K562 (cell line): ENCODE measurements around the gene KCNH2. TPM values are rescaled to one million over a fixed set of nuclear protein-coding genes. Genes with fewer than 3 reads are reported as not detected.

Experiments used
- ATF1 ChIP-seq, 2 experiments: fragments of 450-650 bp in 1 of 2; IDR thresholded peaks; 2 replicates each; pipeline ENCODE4 v1.6.1; 2016; ENCODE audit warnings: missing compliant biosample characterization in 1 of 2, missing genetic modification characterization in 1 of 2
- CREM ChIP-seq: IDR thresholded peaks from 2 replicates; pipeline ENCODE4 v1.6.1; 2014; ENCODE audit warnings: antibody characterized with exemption, low read depth
- GABPB2 ChIP-seq: fragments of 250-450 bp; sonication (Bioruptor Pico); conservative IDR thresholded peaks from 2 replicates; pipeline ENCODE4 v1.5.1; 2021; ENCODE audit warnings: mild to moderate bottlenecking
- GATA2 ChIP-seq: sonication (generic); formaldehyde crosslinking; IDR thresholded peaks from 2 replicates; pipeline ENCODE4 v1.4.0; 2020; ENCODE audit warnings: mild to moderate bottlenecking, missing genetic modification reagents
- KHSRP ChIP-seq: fragments of 450-650 bp; IDR thresholded peaks from 2 replicates; pipeline ENCODE4 v1.6.1; 2017
- MXD1 ChIP-seq: fragments of 250-450 bp; sonication (Bioruptor Pico); IDR thresholded peaks from 2 replicates; pipeline ENCODE4 v1.8.0; 2021; ENCODE audit warnings: borderline replicate concordance, mild to moderate bottlenecking, moderate library complexity; ENCODE audit not compliant: poor library complexity, severe bottlenecking
- RBM14 ChIP-seq: fragments of 200-400 bp; formaldehyde crosslinking; IDR thresholded peaks from 2 replicates; pipeline ENCODE4 v1.6.1; 2018; ENCODE audit warnings: low read depth, mild to moderate bottlenecking, low read length, moderate library complexity, borderline replicate concordance; ENCODE audit not compliant: insufficient read depth
- STAT6 ChIP-seq: sonication (generic); formaldehyde crosslinking; IDR thresholded peaks from 2 replicates; pipeline ENCODE4 v1.8.1; 2023; ENCODE audit warnings: mild to moderate bottlenecking, missing genetic modification reagents
- THAP7 ChIP-seq: fragments of 250-450 bp; sonication (Bioruptor Pico); IDR thresholded peaks from 2 replicates; pipeline ENCODE4 v1.5.0; 2021
- ZNF551 ChIP-seq: fragments of 250-450 bp; sonication (Bioruptor Pico); IDR thresholded peaks from 2 replicates; pipeline ENCODE4 v1.5.0; 2021; ENCODE audit warnings: mild to moderate bottlenecking, moderate library complexity
- polyA plus RNA-seq, 8 experiments: library from polyadenylated mRNA; depleted of rRNA in 4 of 8; stranded (reverse) in 5 of 8; unstranded in 3 of 8; fragments of >200 nt; fragmentation: Nextera tagmentation in 2 of 8; fragmentation: Illumina TruSeq in 1 of 8; extraction: Ambion mirVana in 2 of 8; extraction: Trizol in 1 of 8; gene quantifications; 2 replicates each; pipeline versions ENCODE4 v1.2.1 to v1.2.3, GENCODE V29; 2011 to 2014; ENCODE audit warnings: inconsistent platforms in 1 of 8, missing spikeins in 1 of 8
- total RNA-seq, 7 experiments: library from RNA; depleted of rRNA in 6 of 7; stranded (reverse); fragments of >200 nt in 6 of 7; fragmentation: Illumina TruSeq in 2 of 7; extraction: Trizol in 2 of 7; gene quantifications; 2 replicates each; pipeline versions ENCODE4 v1.2.1 to v1.2.3, GENCODE V29; 2011 to 2021; ENCODE audit warnings: low replicate concordance in 1 of 7
- TF ChIP-seq, protein P1 (sequence below): fragments of 450-650 bp; IDR thresholded peaks from 2 replicates; pipeline ENCODE4 v1.6.1; 2017; ENCODE audit warnings: antibody characterized with exemption, mild to moderate bottlenecking
- TF ChIP-seq, protein P2 (sequence below): IDR thresholded peaks from 3 replicates; pipeline ENCODE4 v1.6.1; 2011; ENCODE audit warnings: borderline replicate concordance, mild to moderate bottlenecking, moderate library complexity; ENCODE audit not compliant: insufficient read length; ENCODE audit errors: extremely low read depth

The KCNH2 gene
- total and polyA plus RNA-seq, 9 of the 15 experiments (the other 6 are each of a cell fraction or from before 2014, with no cell fraction given): 18.1 to 368 (median 218) TPM

GRCh38 chr7:150959739-150960734, 18.1 kb downstream of the KCNH2 start (continued):
- TF ChIP-seq, protein P1, sequence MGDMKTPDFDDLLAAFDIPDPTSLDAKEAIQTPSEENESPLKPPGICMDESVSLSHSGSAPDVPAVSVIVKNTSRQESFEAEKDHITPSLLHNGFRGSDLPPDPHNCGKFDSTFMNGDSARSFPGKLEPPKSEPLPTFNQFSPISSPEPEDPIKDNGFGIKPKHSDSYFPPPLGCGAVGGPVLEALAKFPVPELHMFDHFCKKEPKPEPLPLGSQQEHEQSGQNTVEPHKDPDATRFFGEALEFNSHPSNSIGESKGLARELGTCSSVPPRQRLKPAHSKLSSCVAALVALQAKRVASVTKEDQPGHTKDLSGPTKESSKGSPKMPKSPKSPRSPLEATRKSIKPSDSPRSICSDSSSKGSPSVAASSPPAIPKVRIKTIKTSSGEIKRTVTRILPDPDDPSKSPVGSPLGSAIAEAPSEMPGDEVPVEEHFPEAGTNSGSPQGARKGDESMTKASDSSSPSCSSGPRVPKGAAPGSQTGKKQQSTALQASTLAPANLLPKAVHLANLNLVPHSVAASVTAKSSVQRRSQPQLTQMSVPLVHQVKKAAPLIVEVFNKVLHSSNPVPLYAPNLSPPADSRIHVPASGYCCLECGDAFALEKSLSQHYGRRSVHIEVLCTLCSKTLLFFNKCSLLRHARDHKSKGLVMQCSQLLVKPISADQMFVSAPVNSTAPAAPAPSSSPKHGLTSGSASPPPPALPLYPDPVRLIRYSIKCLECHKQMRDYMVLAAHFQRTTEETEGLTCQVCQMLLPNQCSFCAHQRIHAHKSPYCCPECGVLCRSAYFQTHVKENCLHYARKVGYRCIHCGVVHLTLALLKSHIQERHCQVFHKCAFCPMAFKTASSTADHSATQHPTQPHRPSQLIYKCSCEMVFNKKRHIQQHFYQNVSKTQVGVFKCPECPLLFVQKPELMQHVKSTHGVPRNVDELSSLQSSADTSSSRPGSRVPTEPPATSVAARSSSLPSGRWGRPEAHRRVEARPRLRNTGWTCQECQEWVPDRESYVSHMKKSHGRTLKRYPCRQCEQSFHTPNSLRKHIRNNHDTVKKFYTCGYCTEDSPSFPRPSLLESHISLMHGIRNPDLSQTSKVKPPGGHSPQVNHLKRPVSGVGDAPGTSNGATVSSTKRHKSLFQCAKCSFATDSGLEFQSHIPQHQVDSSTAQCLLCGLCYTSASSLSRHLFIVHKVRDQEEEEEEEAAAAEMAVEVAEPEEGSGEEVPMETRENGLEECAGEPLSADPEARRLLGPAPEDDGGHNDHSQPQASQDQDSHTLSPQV: no peak
- no peak for TF ChIP-seq THAP7
- TF ChIP-seq ZNF551: no peak
- no peak; the same call in 1 of the 2 replicates for TF ChIP-seq STAT6 (CRISPR knock-in tag)
- TF ChIP-seq MXD1 (CRISPR knock-in tag): peak; percentile 77
- no peak for TF ChIP-seq RBM14
- TF ChIP-seq KHSRP: peak; percentile 71; the same call in 1 of the 2 replicates
- TF ChIP-seq GABPB2 (CRISPR knock-in tag): no peak
- no peak for TF ChIP-seq ATF1 (CRISPR knock-in tag; IDR thresholded peaks at IDR 0.05)
- TF ChIP-seq ATF1 (tag; IDR thresholded peaks at IDR 0.05): peak; percentile 93
- peak; percentile 95 for TF ChIP-seq CREM
- TF ChIP-seq, protein P2, sequence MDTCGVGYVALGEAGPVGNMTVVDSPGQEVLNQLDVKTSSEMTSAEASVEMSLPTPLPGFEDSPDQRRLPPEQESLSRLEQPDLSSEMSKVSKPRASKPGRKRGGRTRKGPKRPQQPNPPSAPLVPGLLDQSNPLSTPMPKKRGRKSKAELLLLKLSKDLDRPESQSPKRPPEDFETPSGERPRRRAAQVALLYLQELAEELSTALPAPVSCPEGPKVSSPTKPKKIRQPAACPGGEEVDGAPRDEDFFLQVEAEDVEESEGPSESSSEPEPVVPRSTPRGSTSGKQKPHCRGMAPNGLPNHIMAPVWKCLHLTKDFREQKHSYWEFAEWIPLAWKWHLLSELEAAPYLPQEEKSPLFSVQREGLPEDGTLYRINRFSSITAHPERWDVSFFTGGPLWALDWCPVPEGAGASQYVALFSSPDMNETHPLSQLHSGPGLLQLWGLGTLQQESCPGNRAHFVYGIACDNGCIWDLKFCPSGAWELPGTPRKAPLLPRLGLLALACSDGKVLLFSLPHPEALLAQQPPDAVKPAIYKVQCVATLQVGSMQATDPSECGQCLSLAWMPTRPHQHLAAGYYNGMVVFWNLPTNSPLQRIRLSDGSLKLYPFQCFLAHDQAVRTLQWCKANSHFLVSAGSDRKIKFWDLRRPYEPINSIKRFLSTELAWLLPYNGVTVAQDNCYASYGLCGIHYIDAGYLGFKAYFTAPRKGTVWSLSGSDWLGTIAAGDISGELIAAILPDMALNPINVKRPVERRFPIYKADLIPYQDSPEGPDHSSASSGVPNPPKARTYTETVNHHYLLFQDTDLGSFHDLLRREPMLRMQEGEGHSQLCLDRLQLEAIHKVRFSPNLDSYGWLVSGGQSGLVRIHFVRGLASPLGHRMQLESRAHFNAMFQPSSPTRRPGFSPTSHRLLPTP: no peak
- peak; percentile 98 for TF ChIP-seq GATA2 (CRISPR knock-in tag)
